Glutamatergic neuron (in vitro differentiated cells): ENCODE results near the gene KRTAP4-12. TPM values are rescaled to one million over a fixed set of nuclear protein-coding genes. Genes with fewer than 3 reads are reported as not detected.
"Not testable (repeated sequence)": the region's sequence is repeated elsewhere in the genome, so short reads cannot be mapped to it uniquely, and the experiment has no call there.

Experiments
- DNase-seq: peaks from one replicate; pipeline ENCODE4 v3.0.0; 2022
- H3K27ac Mint-ChIP-seq: one replicate; pipeline ENCODE4 v1.8.0; 2020; ENCODE audit warnings: mild to moderate bottlenecking, mixed read lengths, inconsistent platforms; ENCODE audit not compliant: unreplicated experiment
- H3K27me3 Mint-ChIP-seq: one replicate; pipeline ENCODE4 v1.8.0; 2020; ENCODE audit warnings: mild to moderate bottlenecking, moderate library complexity, mixed read lengths, inconsistent platforms; ENCODE audit not compliant: unreplicated experiment
- H3K36me3 Mint-ChIP-seq: one replicate; pipeline ENCODE4 v1.8.0; 2020; ENCODE audit warnings: mild to moderate bottlenecking, mixed read lengths, inconsistent platforms; ENCODE audit not compliant: unreplicated experiment
- H3K4me1 Mint-ChIP-seq: one replicate; pipeline ENCODE4 v1.8.0; 2020; ENCODE audit warnings: mild to moderate bottlenecking, low read depth, mixed read lengths, inconsistent platforms; ENCODE audit not compliant: unreplicated experiment
- H3K4me3 Mint-ChIP-seq: one replicate; pipeline ENCODE4 v1.8.0; 2020; ENCODE audit warnings: mild to moderate bottlenecking, mixed read lengths, inconsistent platforms; ENCODE audit not compliant: unreplicated experiment
- H3K9me3 Mint-ChIP-seq: one replicate; pipeline ENCODE4 v1.8.0; 2020; ENCODE audit warnings: mild to moderate bottlenecking, moderate library complexity, mixed read lengths, inconsistent platforms; ENCODE audit not compliant: unreplicated experiment
- CTCF ChIP-seq: fragments of 200-600 bp; sonication (generic); IDR thresholded peaks from one replicate; pipeline ENCODE4 v1.5.0; 2021; ENCODE audit not compliant: partially characterized antibody, unreplicated experiment
- total RNA-seq: library from RNA; stranded (reverse); fragmentation: NEBNext Ultra II Directional; extraction: Animal tissue kit (Norgen Biotek cat#: 25700); gene quantifications from one replicate; pipeline ENCODE4 v1.2.1, GENCODE V29; 2021; ENCODE audit not compliant: unreplicated experiment

The KRTAP4-12 gene
- total RNA-seq, 1 donor from 2014 or later: not detected

GRCh38 chr17:41147531-41148204 lies 23.7 kb upstream of the KRTAP4-12 start:
- TF ChIP-seq CTCF: no peak
- no peak overlapping the region for H3K27ac Mint-ChIP-seq
- H3K4me3 Mint-ChIP-seq: no peak overlapping the region
- DNase-seq: no peak
- no peaks in the 10 kb centered on the region for H3K4me1 Mint-ChIP-seq
- peaks cover 12% of the 10 kb centered on the region for H3K9me3 Mint-ChIP-seq
- peaks cover 8% of the 10 kb centered on the region for H3K27me3 Mint-ChIP-seq
- peaks cover 12% of the 10 kb centered on the region for H3K36me3 Mint-ChIP-seq

- H3K4me1 Mint-ChIP-seq: no peaks in the 10 kb centered on the region
- no peak overlapping the region for H3K27ac Mint-ChIP-seq
- peaks cover 8% of the 10 kb centered on the region for H3K27me3 Mint-ChIP-seq
- no peak overlapping the region for H3K4me3 Mint-ChIP-seq
- peaks cover 21% of the 10 kb centered on the region for H3K36me3 Mint-ChIP-seq
- no peak for TF ChIP-seq CTCF
- DNase-seq: no peak
- peaks cover 12% of the 10 kb centered on the region for H3K9me3 Mint-ChIP-seq
Observed at GRCh38 chr17:41145261-41145660, 21.3 kb upstream of the KRTAP4-12 start.

GRCh38 chr17:41144846-41145245 lies 20.9 kb upstream of the KRTAP4-12 start:
- no peaks in the 10 kb centered on the region for H3K4me1 Mint-ChIP-seq
- no peak for DNase-seq
- no peak overlapping the region for H3K27ac Mint-ChIP-seq
- peaks cover 21% of the 10 kb centered on the region for H3K36me3 Mint-ChIP-seq
- H3K4me3 Mint-ChIP-seq: no peak overlapping the region
- no peak for TF ChIP-seq CTCF
- peaks cover 8% of the 10 kb centered on the region for H3K27me3 Mint-ChIP-seq
- H3K9me3 Mint-ChIP-seq: peaks cover 12% of the 10 kb centered on the region

- peaks cover 22% of the 10 kb centered on the region for H3K36me3 Mint-ChIP-seq
- H3K9me3 Mint-ChIP-seq: peaks cover 6% of the 10 kb centered on the region
- TF ChIP-seq CTCF: no peak
- DNase-seq: no peak
- no peak overlapping the region for H3K27ac Mint-ChIP-seq
- H3K4me1 Mint-ChIP-seq: no peaks in the 10 kb centered on the region
- H3K27me3 Mint-ChIP-seq: peaks cover 3% of the 10 kb centered on the region
- no peak overlapping the region for H3K4me3 Mint-ChIP-seq
Observed at GRCh38 chr17:41141361-41141760, 17.4 kb upstream of the KRTAP4-12 start.

- DNase-seq: no peak
- H3K36me3 Mint-ChIP-seq: peaks cover 22% of the 10 kb centered on the region
- H3K4me1 Mint-ChIP-seq: no peaks in the 10 kb centered on the region
- peak within 1 kb of the TSS; percentile 62 for H3K27ac Mint-ChIP-seq
- peaks cover 3% of the 10 kb centered on the region for H3K27me3 Mint-ChIP-seq
- TF ChIP-seq CTCF: no peak
- no peak within 1 kb of the TSS for H3K4me3 Mint-ChIP-seq
- peaks cover 6% of the 10 kb centered on the region for H3K9me3 Mint-ChIP-seq
Observed at GRCh38 chr17:41140360-41141131, 16.6 kb upstream of the KRTAP4-12 start, which contains the start of gene KRTAP4-6. Gene KRTAP4-6 (minus strand): TSS chr17:41140544. CDS start chr17:41140487, 57 bp downstream.

GRCh38 chr17:41139865-41140264 lies 15.9 kb upstream of the KRTAP4-12 start:
- not testable (repeated sequence) for H3K27me3 Mint-ChIP-seq, H3K4me3 Mint-ChIP-seq, H3K4me1 Mint-ChIP-seq, DNase-seq, H3K9me3 Mint-ChIP-seq
- Mint-ChIP-seq H3K36me3 (peaks cover 22% of the 10 kb centered on the region), H3K27ac (peak overlapping the region; percentile 62)
